GM21526 (cell line): ENCODE results near the gene DZIP1.

Experiments used
- ATAC-seq: cut with Tn5 transposase; IDR thresholded peaks from one replicate; pipeline ENCODE4 v1.9.1; 2021; ENCODE audit warnings: moderate library complexity; ENCODE audit not compliant: unreplicated experiment, low FRiP score

Gene DZIP1

GRCh38 chr13:95643936-95644598 lies 439 bp downstream of the DZIP1 start:
- peak; percentile 36 for ATAC-seq

- no peak for ATAC-seq
Measured at GRCh38 chr13:95643571-95643935, 953 bp downstream of the DZIP1 start.

- ATAC-seq: no peak
Measured at GRCh38 chr13:95642999-95643398, 1.5 kb downstream of the DZIP1 start.

- ATAC-seq: no peak
Measured at GRCh38 chr13:95642028-95642621, 2.4 kb downstream of the DZIP1 start.

GRCh38 chr13:95641291-95642027 lies 3.0 kb downstream of the DZIP1 start:
- ATAC-seq: no peak

- ATAC-seq: no peak
Measured at GRCh38 chr13:95636853-95637252, 7.7 kb downstream of the DZIP1 start.

GRCh38 chr13:95630593-95630992 lies 13.9 kb downstream of the DZIP1 start:
- ATAC-seq: no peak

- ATAC-seq: no peak
Measured at GRCh38 chr13:95629071-95629470, 15.4 kb downstream of the DZIP1 start.

- ATAC-seq: no peak
Measured at GRCh38 chr13:95628488-95628887, 16.0 kb downstream of the DZIP1 start.

- no peak for ATAC-seq
Measured at GRCh38 chr13:95627590-95627989, 16.9 kb downstream of the DZIP1 start.

GRCh38 chr13:95626768-95627167 lies 17.7 kb downstream of the DZIP1 start:
- ATAC-seq: no peak

GRCh38 chr13:95624020-95624419 lies 20.5 kb downstream of the DZIP1 start:
- ATAC-seq: peak; percentile 56

GRCh38 chr13:95623141-95623540 lies 21.4 kb downstream of the DZIP1 start:
- no peak for ATAC-seq

- ATAC-seq: no peak
Measured at GRCh38 chr13:95620825-95621498, 23.5 kb downstream of the DZIP1 start.

- ATAC-seq: no peak
Measured at GRCh38 chr13:95620030-95620824, 24.3 kb downstream of the DZIP1 start.

GRCh38 chr13:95615539-95615938 lies 29.0 kb downstream of the DZIP1 start:
- ATAC-seq: no peak

GRCh38 chr13:95614641-95615245 lies 29.8 kb downstream of the DZIP1 start:
- no peak for ATAC-seq

GRCh38 chr13:95608640-95609323 lies 35.7 kb downstream of the DZIP1 start:
- ATAC-seq: no peak

GRCh38 chr13:95607366-95607765 lies 37.1 kb downstream of the DZIP1 start:
- ATAC-seq: no peak
